ENCODE measurements around the gene PPP1R15B. TPM values are rescaled to one million over a fixed set of nuclear protein-coding genes. Genes with fewer than 3 reads are reported as not detected.

Gene PPP1R15B
- total RNA-seq, 1 donor from 2014 or later, result 45.3 TPM

GRCh38 chr1:204450461-204451257, 39.0 kb upstream of the PPP1R15B start:
- H3K9me3 ChIP-seq, result no peaks in the 10 kb centered on the region
- H3K4me3 ChIP-seq, result no peak overlapping the region
- intact Hi-C loops (cut with DNase I), result no loop called here
- ATAC-seq (peak; percentile 43 to 71), DNase-seq (no peak)
- H3K27me3 ChIP-seq (ENCODE audit: low read depth), result no peaks in the 10 kb centered on the region
- peak overlapping the region; percentile 58 for H3K27ac ChIP-seq
- H3K36me3 ChIP-seq, result peaks cover 50% of the 10 kb centered on the region
- TF ChIP-seq, protein P1, sequence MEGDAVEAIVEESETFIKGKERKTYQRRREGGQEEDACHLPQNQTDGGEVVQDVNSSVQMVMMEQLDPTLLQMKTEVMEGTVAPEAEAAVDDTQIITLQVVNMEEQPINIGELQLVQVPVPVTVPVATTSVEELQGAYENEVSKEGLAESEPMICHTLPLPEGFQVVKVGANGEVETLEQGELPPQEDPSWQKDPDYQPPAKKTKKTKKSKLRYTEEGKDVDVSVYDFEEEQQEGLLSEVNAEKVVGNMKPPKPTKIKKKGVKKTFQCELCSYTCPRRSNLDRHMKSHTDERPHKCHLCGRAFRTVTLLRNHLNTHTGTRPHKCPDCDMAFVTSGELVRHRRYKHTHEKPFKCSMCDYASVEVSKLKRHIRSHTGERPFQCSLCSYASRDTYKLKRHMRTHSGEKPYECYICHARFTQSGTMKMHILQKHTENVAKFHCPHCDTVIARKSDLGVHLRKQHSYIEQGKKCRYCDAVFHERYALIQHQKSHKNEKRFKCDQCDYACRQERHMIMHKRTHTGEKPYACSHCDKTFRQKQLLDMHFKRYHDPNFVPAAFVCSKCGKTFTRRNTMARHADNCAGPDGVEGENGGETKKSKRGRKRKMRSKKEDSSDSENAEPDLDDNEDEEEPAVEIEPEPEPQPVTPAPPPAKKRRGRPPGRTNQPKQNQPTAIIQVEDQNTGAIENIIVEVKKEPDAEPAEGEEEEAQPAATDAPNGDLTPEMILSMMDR (IDR thresholded peaks at IDR 0.05), result no peak
- H3K4me1 ChIP-seq, result peaks cover 23% of the 10 kb centered on the region

GRCh38 chr1:204449678-204450280, 38.2 kb upstream of the PPP1R15B start:
- H3K4me3 ChIP-seq, result no peak overlapping the region
- TF ChIP-seq, protein P1 (IDR thresholded peaks at IDR 0.05), result no peak
- H3K27ac ChIP-seq, result no peak overlapping the region
- H3K9me3 ChIP-seq, result no peaks in the 10 kb centered on the region
- DNase-seq, result no peak
- no peaks in the 10 kb centered on the region for H3K27me3 ChIP-seq (ENCODE audit: low read depth)
- intact Hi-C loops (cut with DNase I), result loop anchor here (5.0 kb wide), 1 partner anchor 53 kb away; no protein-coding TSS in a partner anchor
- peaks cover 50% of the 10 kb centered on the region for H3K36me3 ChIP-seq
- H3K4me1 ChIP-seq, result peaks cover 23% of the 10 kb centered on the region
- ATAC-seq, result no peak

DNA sequence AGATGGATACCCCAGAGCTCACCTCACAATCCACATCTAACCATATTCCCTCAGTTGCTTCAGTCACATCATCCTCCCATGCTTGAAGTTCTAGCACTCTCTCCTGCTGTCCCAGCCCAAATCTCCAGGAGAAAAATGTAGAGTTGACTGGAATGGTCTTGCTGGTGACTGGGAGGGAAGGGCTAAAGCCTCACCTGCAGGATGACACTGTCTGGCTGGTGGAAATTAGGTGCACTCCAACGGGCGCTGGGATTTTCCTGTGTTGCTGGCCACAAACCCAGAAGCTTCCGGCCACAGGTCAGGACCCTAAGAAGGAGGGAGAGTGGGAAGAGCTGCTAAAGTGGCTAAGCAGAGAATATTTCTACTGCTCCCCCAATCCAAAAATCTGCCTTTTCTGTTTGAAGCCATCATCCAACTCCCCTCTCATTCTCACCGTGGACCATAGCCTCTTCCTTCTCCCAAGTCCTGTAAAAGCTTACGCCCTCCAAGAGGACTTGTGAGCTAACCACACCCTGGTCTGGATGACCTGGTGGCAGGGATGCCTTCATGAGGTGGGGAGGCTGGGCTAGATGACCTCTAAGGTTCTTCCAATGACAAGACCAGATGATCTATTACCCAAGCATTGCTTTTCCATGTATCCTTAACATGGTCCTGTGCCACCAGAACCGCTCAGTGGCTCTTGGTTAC, 37.5 kb upstream of the PPP1R15B start:
- Histone ChIP-seq H3K36me3 (peaks cover 50% of the 10 kb centered on the region), H3K4me3 (no peak overlapping the region)

DNA sequence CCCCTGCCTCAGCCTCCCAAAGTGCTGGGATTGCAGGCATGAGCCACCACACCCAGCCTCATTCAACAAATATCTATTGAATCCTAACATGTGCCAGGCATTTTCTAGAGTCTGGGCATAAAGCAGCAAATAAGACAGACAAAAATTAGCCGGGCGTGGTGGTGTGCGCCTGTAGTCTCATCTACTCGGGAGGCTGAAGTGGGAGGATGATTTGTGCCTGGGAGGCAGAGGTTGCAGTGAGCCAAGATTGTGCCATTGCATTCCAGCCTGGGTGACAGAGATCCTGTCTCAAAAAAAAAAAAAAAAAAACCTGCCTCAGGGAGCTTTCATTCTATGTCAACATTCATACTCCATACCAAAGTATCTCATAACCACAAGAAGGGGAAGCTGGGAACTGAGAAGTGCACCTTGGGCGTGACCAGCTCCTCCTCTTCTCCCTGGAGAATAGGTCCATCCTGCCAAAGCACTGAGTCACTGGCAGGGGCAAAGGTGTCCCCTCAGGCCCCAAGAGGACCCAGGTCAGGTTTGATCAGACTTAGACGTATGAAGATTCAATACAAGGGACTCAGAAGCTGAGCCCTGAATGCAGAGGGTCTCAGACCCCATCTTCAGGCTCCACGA, 36.8 kb upstream of the PPP1R15B start:
- Histone ChIP-seq H3K9me3 (no peaks in the 10 kb centered on the region), H3K36me3 (peaks cover 56% of the 10 kb centered on the region), H3K4me3 (no peak overlapping the region), H3K4me1 (peaks cover 31% of the 10 kb centered on the region), H3K27ac (no peak overlapping the region), H3K27me3 (ENCODE audit: low read depth) (no peaks in the 10 kb centered on the region)
- DNase-seq (no peak), ATAC-seq (no peak)
- TF ChIP-seq, protein P1 (IDR thresholded peaks at IDR 0.05), result no peak
- intact Hi-C loops (cut with DNase I), result loop anchor here (5.0 kb wide), 1 partner anchor 54 kb away; no protein-coding TSS in a partner anchor

More for the DNA sequence above, 37.5 kb upstream of the PPP1R15B start:
- ATAC-seq, result no peak
- Histone ChIP-seq H3K9me3 (no peaks in the 10 kb centered on the region), H3K27me3 (ENCODE audit: low read depth) (no peaks in the 10 kb centered on the region), H3K27ac (no peak overlapping the region), H3K4me1 (peaks cover 26% of the 10 kb centered on the region)
- DNase-seq, result no peak
- TF ChIP-seq, protein P1 (IDR thresholded peaks at IDR 0.05), result no peak
- intact Hi-C loops (cut with DNase I), result loop anchor here (5.0 kb wide), 1 partner anchor 53 kb away; no protein-coding TSS in a partner anchor

- no peak overlapping the region for H3K27ac ChIP-seq
- ATAC-seq (no peak), DNase-seq (no peak)
- TF ChIP-seq, protein P1 (IDR thresholded peaks at IDR 0.05), result no peak
- intact Hi-C loops (cut with DNase I), result loop anchor here (5.0 kb wide), 1 partner anchor 55 kb away; no protein-coding TSS in a partner anchor
- no peaks in the 10 kb centered on the region for H3K9me3 ChIP-seq
- H3K36me3 ChIP-seq, result peaks cover 59% of the 10 kb centered on the region
- no peak overlapping the region for H3K4me3 ChIP-seq
- H3K4me1 ChIP-seq, result peaks cover 38% of the 10 kb centered on the region
- H3K27me3 ChIP-seq (ENCODE audit: low read depth), result no peaks in the 10 kb centered on the region
These were observed 36.1 kb upstream of the PPP1R15B start for GRCh38 chr1:204447736-204448135.

All from lower lobe of right lung (tissue), 2 donors.